Mucosa of descending colon (tissue), 3 donors: ENCODE results near the gene BBX. TPM values are rescaled to one million over a fixed set of nuclear protein-coding genes. Genes with fewer than 3 reads are reported as not detected.
A peak's percentile ranks its signal among the peaks of the same experiment; 100 is the strongest.

Source experiments
- ATAC-seq: fragments of 200-7000 bp; cut with Tn5 transposase; one replicate; pipeline ENCODE4 v1.9.1; 2020; ENCODE audit warnings: mild to moderate bottlenecking, moderate library complexity
- DNase-seq, 3 donors: peaks; one replicate each; pipeline ENCODE4 v3.0.0-alpha.2; 2020
- H3K36me3 ChIP-seq: fragments of 200-600 bp; one replicate; pipeline ENCODE4 v1.8.0; 2021; ENCODE audit warnings: low read depth, mild to moderate bottlenecking
- H3K4me1 ChIP-seq: fragments of 200-600 bp; one replicate; pipeline ENCODE4 v1.8.0; 2021; ENCODE audit warnings: low read depth, mild to moderate bottlenecking
- H3K4me3 ChIP-seq: fragments of 200-600 bp; one replicate; pipeline ENCODE4 v1.8.0; 2021; ENCODE audit warnings: mild to moderate bottlenecking
- H3K9me3 ChIP-seq: fragments of 200-600 bp; one replicate; pipeline ENCODE4 v1.8.0; 2021; ENCODE audit warnings: mild to moderate bottlenecking
- CTCF ChIP-seq: fragments of 200-600 bp; IDR thresholded peaks from one replicate; pipeline ENCODE4 v1.8.0; 2022; ENCODE audit warnings: antibody characterized with exemption, mild to moderate bottlenecking
- intact Hi-C, 2 donors: fragments of 100-400 bp; cut with DNase I in 1 of 2; cut with micrococcal nuclease in 1 of 2; formaldehyde crosslinking; loops; one replicate each; pipeline versions ENCODE4 v1.11.0 to v1.11.1; 2022; cut with DNase I, micrococcal nuclease
- total RNA-seq, 3 donors: library from RNA; stranded (reverse); fragmentation: NEBNext Ultra II Directional in 2 of 3; extraction: Animal tissue kit (Norgen Biotek cat#: 25700) in 2 of 3; gene quantifications; one replicate each; pipeline versions ENCODE4 v1.2.1 to v1.2.4, GENCODE V29; 2021 to 2023
- donor health status: DM: no; HTN: no; CAD: no; lungs with moderate emphysema.
- donor health status: DM: no; HTN: no; CAD: no.
- donor health status: DM: no; HTN: yes; CAD: no.

The BBX gene
- total RNA-seq, 3 donors from 2014 or later: 24.4 to 69.9 (median 26.0) TPM

DNA sequence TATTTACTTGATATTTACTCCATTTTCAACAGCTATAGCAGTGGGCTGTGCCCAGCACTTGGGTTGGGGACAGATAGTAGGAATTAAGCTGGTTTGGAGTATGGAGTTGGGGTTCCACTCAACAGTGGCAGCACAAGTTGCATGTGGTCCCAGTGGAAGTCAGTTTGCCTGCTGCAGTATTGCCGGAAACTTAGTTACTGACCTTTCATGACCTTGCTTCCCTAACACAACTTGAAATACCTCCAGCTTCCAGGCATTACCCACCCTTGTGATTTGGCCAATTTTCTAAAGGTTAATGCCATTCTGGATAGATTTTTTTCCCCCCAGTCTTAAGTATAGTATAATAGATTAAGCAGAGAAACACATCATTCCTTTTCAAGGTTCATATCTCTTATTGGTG is 68.0 kb downstream of the BBX start:
- ATAC-seq: no peak
- Histone ChIP-seq H3K9me3 (no peaks in the 10 kb centered on the region), H3K4me1 (no peaks in the 10 kb centered on the region), H3K36me3 (no peaks in the 10 kb centered on the region), H3K4me3 (no peak overlapping the region)
- TF ChIP-seq CTCF: no peak
- no peak for DNase-seq
- intact Hi-C loops: no loop called here

DNA sequence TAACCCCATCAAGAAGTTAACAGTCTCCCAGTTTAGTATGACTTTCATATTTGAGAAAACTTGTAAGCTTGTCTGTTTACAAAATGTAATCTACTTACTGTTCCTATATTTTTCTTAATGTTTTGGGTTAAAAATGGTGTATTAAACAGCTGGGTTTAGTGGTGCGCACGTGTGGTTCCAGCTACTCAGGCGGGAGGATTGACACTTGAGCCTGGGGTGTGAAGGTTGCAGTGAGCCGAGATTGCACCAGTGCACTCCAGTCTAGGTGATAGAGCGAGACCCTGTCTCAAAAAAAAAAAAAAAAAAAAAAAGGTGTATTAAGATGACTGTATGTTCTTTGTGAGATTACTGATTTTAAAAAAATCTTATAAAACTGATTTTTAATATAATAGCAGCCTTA is 69.3 kb downstream of the BBX start:
- H3K4me1 ChIP-seq: no peaks in the 10 kb centered on the region
- no peaks in the 10 kb centered on the region for H3K36me3 ChIP-seq
- no peaks in the 10 kb centered on the region for H3K9me3 ChIP-seq
- intact Hi-C loops: no loop called here
- DNase-seq: no peak
- no peak for TF ChIP-seq CTCF
- H3K4me3 ChIP-seq: no peak overlapping the region
- ATAC-seq: no peak

GRCh38 chr3:107594870-107595269 is 72.1 kb downstream of the BBX start:
- Histone ChIP-seq H3K36me3 (no peaks in the 10 kb centered on the region), H3K4me1 (peaks cover 7% of the 10 kb centered on the region), H3K9me3 (no peaks in the 10 kb centered on the region), H3K4me3 (no peak overlapping the region)
- ATAC-seq: no peak
- intact Hi-C loops: no loop called here
- no peak for DNase-seq
- no peak for TF ChIP-seq CTCF

DNA sequence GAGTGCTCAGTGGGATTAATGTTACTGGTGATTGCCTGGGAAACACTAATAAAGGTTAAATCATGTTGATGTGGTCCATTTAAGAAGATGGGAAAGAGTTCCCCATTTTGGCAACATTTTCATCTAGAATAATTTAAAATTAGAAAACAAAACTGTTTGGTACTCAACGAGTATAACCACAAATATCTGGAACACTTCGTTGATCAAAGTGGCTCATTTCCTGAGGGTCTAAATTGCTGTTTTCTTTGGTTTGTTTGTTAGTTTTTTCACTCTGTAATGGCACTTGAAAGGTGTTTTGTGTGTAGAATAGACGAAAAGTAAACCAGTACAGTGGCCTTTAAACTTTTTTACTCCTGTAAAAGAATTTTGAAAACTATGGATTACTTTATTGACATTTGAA is 73.9 kb downstream of the BBX start:
- Histone ChIP-seq H3K4me1 (peaks cover 7% of the 10 kb centered on the region), H3K4me3 (no peak overlapping the region), H3K9me3 (no peaks in the 10 kb centered on the region), H3K36me3 (no peaks in the 10 kb centered on the region)
- no peak for DNase-seq
- no peak for TF ChIP-seq CTCF
- intact Hi-C loops: no loop called here
- no peak for ATAC-seq

DNA sequence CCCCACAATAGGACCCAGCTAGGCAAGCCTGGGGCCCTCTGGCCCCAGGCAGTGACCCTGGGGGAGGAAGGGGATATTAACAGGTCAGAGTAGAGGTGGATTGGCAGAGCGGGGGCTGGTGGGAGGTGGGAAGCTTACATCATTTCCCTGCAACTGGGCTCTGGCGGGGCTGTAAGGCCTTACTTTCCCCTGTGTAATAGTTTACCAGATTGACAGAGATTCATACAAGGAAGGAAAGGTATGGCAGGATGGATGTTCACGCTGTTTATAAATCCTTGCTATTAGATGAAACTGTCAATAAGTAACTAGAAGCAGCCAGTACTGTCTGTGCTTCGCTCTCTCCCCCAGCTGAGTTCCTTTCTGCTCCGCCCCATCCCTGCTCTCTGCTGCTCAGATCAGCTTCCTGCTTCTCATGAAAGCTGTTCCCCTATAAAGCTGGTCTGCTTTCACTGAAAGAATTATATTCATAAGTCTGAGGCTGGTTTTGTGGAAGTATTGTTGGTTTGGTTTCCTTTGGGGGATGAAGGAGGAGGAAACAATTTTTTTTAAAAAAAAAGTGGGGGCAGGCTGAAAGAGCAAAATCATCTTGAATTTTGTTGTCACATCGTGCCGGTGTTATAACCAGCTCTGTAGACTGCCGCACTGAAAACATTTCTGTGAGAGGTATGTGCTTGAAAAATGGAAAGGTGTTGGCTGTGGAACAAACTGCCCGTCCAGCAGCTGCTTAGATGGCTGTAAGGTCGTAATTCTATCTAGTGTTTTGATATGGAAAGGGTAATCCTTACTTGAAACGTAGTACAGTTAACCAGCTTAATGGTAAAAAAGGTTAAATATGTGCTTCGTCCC is 76.4 kb downstream of the BBX start:
- Histone ChIP-seq H3K4me1 (peaks cover 7% of the 10 kb centered on the region), H3K9me3 (no peaks in the 10 kb centered on the region), H3K36me3 (no peaks in the 10 kb centered on the region), H3K4me3 (no peak overlapping the region)
- intact Hi-C loops: no loop called here
- DNase-seq: peak; percentile 62 to 66 (median 63)
- peak; percentile 99 for ATAC-seq
- TF ChIP-seq CTCF: no peak
